B cell (primary cell): ENCODE data around the gene SLC15A2. TPM values are rescaled to one million over a fixed set of nuclear protein-coding genes. Genes with fewer than 3 reads are reported as not detected.

Source experiments
- ATAC-seq: fragments of 200-7000 bp; cut with Tn5 transposase; one replicate; pipeline ENCODE4 v1.10.0; 2021; ENCODE audit warnings: low read depth, mild to moderate bottlenecking, moderate number of reproducible peaks, moderate library complexity
- CTCF ChIA-PET: fragments of 350-600 bp; sonication (Branson Sonifier 250); formaldehyde crosslinking; loops from one replicate; lab custom pipeline; 2021; ENCODE audit warnings: antibody characterized with exemption, inconsistent platforms; lab: Charles Lee
- POLR2A ChIA-PET: fragments of 350-600 bp; sonication (Branson Sonifier 250); formaldehyde crosslinking; loops from one replicate; lab custom pipeline; 2021; ENCODE audit warnings: antibody characterized with exemption; lab: Charles Lee
- DNase-seq: peaks from one replicate; pipeline ENCODE4 v3.0.0; 2013
- H2AFZ ChIP-seq: 2 replicates; pipeline ENCODE4 v1.6.1; 2012; ENCODE audit warnings: mild to moderate bottlenecking, low read depth, low read length; ENCODE audit not compliant: insufficient read depth, poor library complexity, severe bottlenecking
- H3K27ac ChIP-seq, 2 donors: 1 replicate in 1 of 2; 2 replicates in 1 of 2; pipeline ENCODE4 v1.5.1; 2012 to 2013; ENCODE audit warnings: low read length in 2 of 2, mild to moderate bottlenecking in 2 of 2, moderate library complexity in 1 of 2
- H3K27me3 ChIP-seq, 4 experiments: fragments of 200-600 bp in 1 of 4; sonication (generic) in 1 of 4; replicated peaks in 1 of 4; 1 replicate in 2 of 4; 2 replicates in 2 of 4; pipeline versions ENCODE4 v1.6.1 to v1.7.0; 2013 to 2016; ENCODE audit warnings: low read length in 3 of 4, mild to moderate bottlenecking in 2 of 4, mixed read lengths in 1 of 4, moderate library complexity in 1 of 4; ENCODE audit not compliant: insufficient read depth in 4 of 4, control insufficient read depth in 3 of 4; ENCODE audit errors: control extremely low read depth in 1 of 4
- H3K36me3 ChIP-seq, 2 experiments: replicated peaks in 1 of 2; 1 replicate in 1 of 2; 2 replicates in 1 of 2; pipeline versions ENCODE4 v1.6.1 to v1.7.1; 2013; ENCODE audit warnings: low read length in 1 of 2; ENCODE audit not compliant: insufficient read depth in 2 of 2, control insufficient read depth in 1 of 2; ENCODE audit errors: control extremely low read depth in 1 of 2, extremely low read depth in 1 of 2
- H3K4me1 ChIP-seq, 2 donors: fragments of 200-600 bp in 1 of 2; sonication (generic) in 1 of 2; 1 replicate in 1 of 2; 2 replicates in 1 of 2; pipeline versions ENCODE4 v1.5.1 to v1.6.1; 2013 to 2017; ENCODE audit warnings: low read length in 2 of 2; ENCODE audit not compliant: control insufficient read depth in 2 of 2, insufficient read depth in 2 of 2
- H3K4me2 ChIP-seq: replicated peaks from 2 replicates; pipeline ENCODE3; 2012; ENCODE audit warnings: mild to moderate bottlenecking, low read depth, low read length; ENCODE audit not compliant: poor library complexity, severe bottlenecking
- H3K4me3 ChIP-seq, 5 experiments: fragments of 200-600 bp in 1 of 5; sonication (generic) in 1 of 5; 1 replicate in 3 of 5; 2 replicates in 2 of 5; pipeline versions ENCODE4 v1.5.1 to v1.7.0; 2011 to 2016; ENCODE audit warnings: low read length in 4 of 5, mild to moderate bottlenecking in 4 of 5, low read depth in 2 of 5, control low read depth in 1 of 5, moderate library complexity in 1 of 5; ENCODE audit not compliant: insufficient read depth in 1 of 5; ENCODE audit errors: control extremely low read depth in 1 of 5, extremely low read depth in 1 of 5
- H3K79me2 ChIP-seq: fragments of 200-600 bp; sonication (generic); one replicate; pipeline ENCODE4 v1.6.0; 2016; ENCODE audit warnings: low read length; ENCODE audit not compliant: control insufficient read depth, insufficient read depth
- H3K9ac ChIP-seq: fragments of 200-600 bp; sonication (generic); 2 replicates; pipeline ENCODE4 v1.6.1; 2017; ENCODE audit warnings: mild to moderate bottlenecking, low read length, moderate library complexity
- H3K9me3 ChIP-seq, 3 donors: one replicate each; pipeline versions ENCODE4 v1.6.1 to v1.7.1; 2013; ENCODE audit warnings: low read length in 2 of 3; ENCODE audit not compliant: control insufficient read depth in 2 of 3, insufficient read depth in 1 of 3; ENCODE audit errors: control extremely low read depth in 1 of 3
- H4K20me1 ChIP-seq: 2 replicates; pipeline ENCODE4 v1.6.0; 2012; ENCODE audit warnings: mild to moderate bottlenecking, low read length; ENCODE audit not compliant: insufficient read depth, control insufficient read depth, poor library complexity, severe bottlenecking
- H3K27ac Mint-ChIP-seq: one replicate; pipeline ENCODE4 v1.8.0; 2021; ENCODE audit warnings: mixed read lengths
- H3K27me3 Mint-ChIP-seq: one replicate; pipeline ENCODE4 v1.8.0; 2021; ENCODE audit warnings: mixed read lengths
- H3K4me1 Mint-ChIP-seq: one replicate; pipeline ENCODE4 v1.8.0; 2021; ENCODE audit warnings: mixed read lengths
- H3K4me3 Mint-ChIP-seq: one replicate; pipeline ENCODE4 v1.8.0; 2021; ENCODE audit warnings: mixed read lengths
- H3K9me3 Mint-ChIP-seq: one replicate; pipeline ENCODE4 v1.8.0; 2022; ENCODE audit warnings: mixed read lengths; ENCODE audit not compliant: insufficient read depth
- EZH2 ChIP-seq: IDR thresholded peaks from 2 replicates; pipeline ENCODE4 v1.6.1; 2012; ENCODE audit warnings: borderline replicate concordance, low read depth, mild to moderate bottlenecking, moderate library complexity, low read length; ENCODE audit not compliant: insufficient read depth, poor library complexity, severe bottlenecking
- WGBS: methylation state at CpG from one replicate; pipeline ENCODE4 v1.1.5; 2013; ENCODE audit warnings: missing lambda C conversion rate; ENCODE audit not compliant: insufficient coverage; 5-methylcytosine and 5-hydroxymethylcytosine counted together
- intact Hi-C: fragments of 100-400 bp; cut with micrococcal nuclease; formaldehyde crosslinking; loops from one replicate; pipeline ENCODE4 v1.10.0; 2022
- polyA plus RNA-seq: library from polyadenylated mRNA; depleted of rRNA; stranded (reverse); fragments of >200 nt; gene quantifications from 2 replicates; pipeline ENCODE4 v1.2.3, GENCODE V29; 2012
- total RNA-seq, 2 donors: library from RNA; stranded (reverse); fragments of 120-200 nt in 1 of 2; gene quantifications; 1 replicate in 1 of 2; 2 replicates in 1 of 2; pipeline versions ENCODE4 v1.2.3 to v1.2.4, GENCODE V29; 2013 to 2022
- TF ChIP-seq, protein P1 (sequence below): fragments of 200-600 bp; IDR thresholded peaks from one replicate; pipeline ENCODE4 v1.8.0; 2022; ENCODE audit warnings: antibody characterized with exemption, mild to moderate bottlenecking

SLC15A2 gene
- total and polyA plus RNA-seq, 2 donors (not counting 1 experiment from before 2014, with no cell fraction given): 13.1 to 16.9 TPM

DNA sequence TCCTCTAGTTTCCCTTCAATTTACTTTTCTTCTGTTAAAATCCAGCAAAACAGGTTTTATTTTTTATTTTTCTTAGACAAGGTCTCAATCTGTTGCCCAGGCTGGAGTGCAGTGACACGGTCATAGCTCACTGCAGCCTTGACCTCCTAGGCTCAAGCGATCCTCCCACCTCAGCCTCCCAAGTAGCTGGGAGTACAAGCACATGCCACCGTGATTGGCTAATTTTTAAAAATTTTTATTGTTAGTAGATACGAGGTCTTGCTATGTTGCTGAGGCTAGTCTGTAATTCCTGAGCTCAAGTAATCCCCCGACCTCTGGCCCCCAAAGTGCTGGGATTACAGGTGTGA lies 86.2 kb downstream of the SLC15A2 start:
- H3K27ac ChIP-seq: peak overlapping the region in 1 of 2 donors; percentile 29
- H3K9ac ChIP-seq: peak overlapping the region; percentile 11
- intact Hi-C loops: no loop called here
- H3K4me2 ChIP-seq: peak overlapping the region; percentile 29
- no peaks in the 10 kb centered on the region for H4K20me1 ChIP-seq
- no peak overlapping the region for H3K4me3 Mint-ChIP-seq
- POLR2A ChIA-PET: no interaction called here
- H3K27me3 Mint-ChIP-seq: no peaks in the 10 kb centered on the region
- ATAC-seq (no peak), DNase-seq (no peak)
- peaks cover 25% of the 10 kb centered on the region for H3K4me1 Mint-ChIP-seq
- CTCF ChIA-PET: interaction anchor here (1.1 kb wide), 1 partner anchor 96 kb away, joined by 4 read pairs; no protein-coding TSS in a partner anchor
- H3K4me3 ChIP-seq: no peak overlapping the region
- peaks cover 5 to 11% (median 9%) of the 10 kb centered on the region in 3 donors for H3K9me3 ChIP-seq
- no peaks in the 10 kb centered on the region for H3K27me3 ChIP-seq
- no peaks in the 10 kb centered on the region for H3K79me2 ChIP-seq
- TF ChIP-seq EZH2: no peak
- TF ChIP-seq, protein P1, sequence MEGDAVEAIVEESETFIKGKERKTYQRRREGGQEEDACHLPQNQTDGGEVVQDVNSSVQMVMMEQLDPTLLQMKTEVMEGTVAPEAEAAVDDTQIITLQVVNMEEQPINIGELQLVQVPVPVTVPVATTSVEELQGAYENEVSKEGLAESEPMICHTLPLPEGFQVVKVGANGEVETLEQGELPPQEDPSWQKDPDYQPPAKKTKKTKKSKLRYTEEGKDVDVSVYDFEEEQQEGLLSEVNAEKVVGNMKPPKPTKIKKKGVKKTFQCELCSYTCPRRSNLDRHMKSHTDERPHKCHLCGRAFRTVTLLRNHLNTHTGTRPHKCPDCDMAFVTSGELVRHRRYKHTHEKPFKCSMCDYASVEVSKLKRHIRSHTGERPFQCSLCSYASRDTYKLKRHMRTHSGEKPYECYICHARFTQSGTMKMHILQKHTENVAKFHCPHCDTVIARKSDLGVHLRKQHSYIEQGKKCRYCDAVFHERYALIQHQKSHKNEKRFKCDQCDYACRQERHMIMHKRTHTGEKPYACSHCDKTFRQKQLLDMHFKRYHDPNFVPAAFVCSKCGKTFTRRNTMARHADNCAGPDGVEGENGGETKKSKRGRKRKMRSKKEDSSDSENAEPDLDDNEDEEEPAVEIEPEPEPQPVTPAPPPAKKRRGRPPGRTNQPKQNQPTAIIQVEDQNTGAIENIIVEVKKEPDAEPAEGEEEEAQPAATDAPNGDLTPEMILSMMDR: no peak
- H3K4me1 ChIP-seq: peaks cover 4 to 19% of the 10 kb centered on the region in 2 donors
- peaks cover 0 to 3% of the 10 kb centered on the region in 2 experiments for H3K36me3 ChIP-seq
- WGBS: no CpG with 5 or more reads among the region's 5 CpGs
- H2AFZ ChIP-seq: peak overlapping the region; percentile 45
- peaks cover 4% of the 10 kb centered on the region for H3K9me3 Mint-ChIP-seq
- peak overlapping the region; percentile 66 for H3K27ac Mint-ChIP-seq

DNA sequence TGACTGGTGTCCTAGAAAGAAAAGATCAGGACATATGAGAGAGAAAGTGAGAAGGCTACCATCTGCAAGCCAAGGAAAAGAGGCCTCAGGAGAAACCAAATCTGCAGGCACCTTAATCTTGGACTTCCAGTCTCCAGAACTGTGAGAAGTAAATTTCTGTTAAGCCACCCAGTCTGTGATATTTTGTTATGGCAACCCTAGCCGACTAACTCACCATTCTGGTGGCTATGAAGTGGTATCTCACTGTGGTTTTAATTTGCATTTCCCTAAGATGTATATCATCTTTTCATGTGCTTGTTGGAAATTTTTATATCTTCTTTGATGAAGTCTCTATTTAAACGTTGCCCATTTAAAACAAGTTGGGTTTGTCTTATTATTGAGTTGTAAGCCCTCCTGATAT lies 87.3 kb downstream of the SLC15A2 start:
- peaks cover 0 to 4% of the 10 kb centered on the region in 2 experiments for H3K36me3 ChIP-seq
- no peaks in the 10 kb centered on the region for H3K27me3 Mint-ChIP-seq
- ATAC-seq (no peak), DNase-seq (no peak)
- no peak overlapping the region for H3K27ac ChIP-seq
- H3K9me3 Mint-ChIP-seq: peaks cover 4% of the 10 kb centered on the region
- H3K4me1 ChIP-seq: peaks cover 4 to 19% of the 10 kb centered on the region in 2 donors
- POLR2A ChIA-PET: no interaction called here
- H3K4me2 ChIP-seq: no peak overlapping the region
- H2AFZ ChIP-seq: no peak overlapping the region
- no peaks in the 10 kb centered on the region for H3K79me2 ChIP-seq
- TF ChIP-seq, protein P1: no peak
- TF ChIP-seq EZH2: no peak
- no CpG with 5 or more reads among the region's 2 CpGs for WGBS
- H3K4me1 Mint-ChIP-seq: peaks cover 25% of the 10 kb centered on the region
- H3K27me3 ChIP-seq: no peaks in the 10 kb centered on the region
- CTCF ChIA-PET: interaction anchor here (1.1 kb wide), 1 partner anchor 14 kb away, joined by 3 read pairs; no protein-coding TSS in a partner anchor
- no peaks in the 10 kb centered on the region for H4K20me1 ChIP-seq
- intact Hi-C loops: no loop called here
- H3K4me3 ChIP-seq: no peak overlapping the region
- no peak overlapping the region for H3K9ac ChIP-seq
- H3K27ac Mint-ChIP-seq: no peak overlapping the region
- H3K9me3 ChIP-seq: peaks cover 5 to 11% (median 9%) of the 10 kb centered on the region in 3 donors
- H3K4me3 Mint-ChIP-seq: no peak overlapping the region
